Liver (tissue), 9 donors: ENCODE results near the gene TEX51. TPM values are rescaled to one million over a fixed set of nuclear protein-coding genes. Genes with fewer than 3 reads are reported as not detected.

Experiments
- DNase-seq: peaks from one replicate; pipeline ENCODE4 v3.0.0-alpha.2; 2017; ENCODE audit warnings: low spot score
- H3K27ac ChIP-seq, 2 donors: one replicate each; pipeline ENCODE4 v1.7.0; 2013; ENCODE audit warnings: inconsistent platforms in 2 of 2, low read length in 2 of 2, control low read depth in 1 of 2, low read depth in 1 of 2, mild to moderate bottlenecking in 1 of 2
- H3K27me3 ChIP-seq, 4 donors: one replicate each; pipeline versions ENCODE4 v1.6.1 to v1.7.0; 2013; ENCODE audit warnings: low read length in 3 of 4, inconsistent platforms in 1 of 4, mild to moderate bottlenecking in 1 of 4, moderate library complexity in 1 of 4; ENCODE audit not compliant: control insufficient read depth in 4 of 4, insufficient read depth in 4 of 4
- H3K36me3 ChIP-seq, 4 donors: one replicate each; pipeline versions ENCODE4 v1.6.1 to v1.7.0; 2013; ENCODE audit warnings: low read length in 3 of 4, mild to moderate bottlenecking in 3 of 4, low read depth in 1 of 4, moderate library complexity in 1 of 4; ENCODE audit not compliant: control insufficient read depth in 4 of 4, insufficient read depth in 3 of 4
- H3K4me1 ChIP-seq, 4 donors: one replicate each; pipeline versions ENCODE4 v1.6.1 to v1.7.0; 2013; ENCODE audit warnings: low read length in 3 of 4, mild to moderate bottlenecking in 3 of 4, moderate library complexity in 1 of 4; ENCODE audit not compliant: control insufficient read depth in 4 of 4, insufficient read depth in 4 of 4
- H3K4me3 ChIP-seq, 3 donors: one replicate each; pipeline versions ENCODE4 v1.6.1 to v1.7.0; 2013; ENCODE audit warnings: low read length in 3 of 3, control low read depth in 1 of 3, low read depth in 1 of 3, mild to moderate bottlenecking in 1 of 3
- H3K9ac ChIP-seq, 2 donors: one replicate each; pipeline ENCODE4 v1.7.0; 2013; ENCODE audit warnings: low read length in 2 of 2, mild to moderate bottlenecking in 2 of 2, moderate library complexity in 2 of 2, control low read depth in 1 of 2, low read depth in 1 of 2
- H3K9me3 ChIP-seq, 4 donors: one replicate each; pipeline versions ENCODE4 v1.6.1 to v1.7.0; 2013; ENCODE audit warnings: low read length in 3 of 4; ENCODE audit not compliant: control insufficient read depth in 4 of 4
- EGR1 ChIP-seq, 2 donors: IDR thresholded peaks; 2 replicates each; pipeline ENCODE4 v1.6.1; 2016 to 2018; ENCODE audit warnings: antibody characterized with exemption in 2 of 2, low read depth in 2 of 2
- FOXA1 ChIP-seq: IDR thresholded peaks from 2 replicates; pipeline ENCODE4 v1.6.1; 2016; ENCODE audit warnings: antibody characterized with exemption
- FOXA2 ChIP-seq: IDR thresholded peaks from 2 replicates; pipeline ENCODE4 v1.6.1; 2016; ENCODE audit warnings: antibody characterized with exemption
- GABPA ChIP-seq, 2 donors: IDR thresholded peaks in 1 of 2; conservative IDR thresholded peaks in 1 of 2; 2 replicates each; pipeline ENCODE4 v1.6.1; 2016; ENCODE audit warnings: antibody characterized with exemption in 2 of 2, mild to moderate bottlenecking in 1 of 2, moderate library complexity in 1 of 2
- JUND ChIP-seq, 2 donors: IDR thresholded peaks; 2 replicates each; pipeline ENCODE4 v1.6.1; 2016; ENCODE audit warnings: antibody characterized with exemption in 2 of 2
- MAX ChIP-seq: IDR thresholded peaks from 2 replicates; pipeline ENCODE4 v1.6.1; 2016; ENCODE audit warnings: antibody characterized with exemption
- NR2F2 ChIP-seq: IDR thresholded peaks from 2 replicates; pipeline ENCODE4 v1.6.1; 2016; ENCODE audit warnings: antibody characterized with exemption
- RAD21 ChIP-seq, 2 donors: IDR thresholded peaks; 2 replicates each; pipeline ENCODE4 v1.6.1; 2016; ENCODE audit warnings: antibody characterized with exemption in 2 of 2, mild to moderate bottlenecking in 2 of 2
- REST ChIP-seq: IDR thresholded peaks from 2 replicates; pipeline ENCODE4 v1.6.1; 2016; ENCODE audit warnings: antibody characterized with exemption, mild to moderate bottlenecking
- RXRA ChIP-seq, 2 donors: IDR thresholded peaks; 2 replicates each; pipeline ENCODE4 v1.6.1; 2017 to 2018; ENCODE audit warnings: antibody characterized with exemption in 2 of 2, mild to moderate bottlenecking in 1 of 2
- YY1 ChIP-seq: IDR thresholded peaks from 2 replicates; pipeline ENCODE4 v1.6.1; 2016; ENCODE audit warnings: antibody characterized with exemption, mild to moderate bottlenecking
- WGBS: extraction: QIAGEN DNeasy Blood & Tissue Kit; methylation state at CpG from one replicate; pipeline ENCODE4 v1.1.7; 2013; 5-methylcytosine and 5-hydroxymethylcytosine counted together
- polyA plus RNA-seq, 2 donors: library from polyadenylated mRNA; stranded (reverse) in 1 of 2; unstranded in 1 of 2; fragments of 200-250 nt in 1 of 2; fragments of >200 nt in 1 of 2; fragmentation: Nextera tagmentation in 1 of 2; extraction: Ambion mirVana in 1 of 2; gene quantifications; one replicate each; pipeline versions ENCODE4 v1.2.1 to v1.2.3, GENCODE V29; 2013 to 2015
- total RNA-seq, 2 donors: library from RNA; depleted of rRNA; stranded (reverse); fragments of >200 nt; gene quantifications; one replicate each; pipeline ENCODE4 v1.2.3, GENCODE V29; 2014
- TF ChIP-seq, protein P1 (sequence below): fragments of 150-350 bp; IDR thresholded peaks from 2 replicates; pipeline ENCODE4 v1.5.1; 2017; ENCODE audit warnings: improper control_type of control experiment, low read depth, low read length; ENCODE audit not compliant: missing input control
- TF ChIP-seq, protein P2 (sequence below): IDR thresholded peaks from 2 replicates; pipeline ENCODE4 v1.6.1; 2016; ENCODE audit warnings: antibody characterized with exemption
- TF ChIP-seq, protein P3 (sequence below): IDR thresholded peaks from 2 replicates; pipeline ENCODE4 v1.6.1; 2016; ENCODE audit warnings: antibody characterized with exemption
- donor health status: healthy.
- donor health status: healthy.
- donor health status: healthy.
- donor health status: healthy.
- donor health status: healthy.

The TEX51 gene
- total and polyA plus RNA-seq, 4 donors: not detected

DNA sequence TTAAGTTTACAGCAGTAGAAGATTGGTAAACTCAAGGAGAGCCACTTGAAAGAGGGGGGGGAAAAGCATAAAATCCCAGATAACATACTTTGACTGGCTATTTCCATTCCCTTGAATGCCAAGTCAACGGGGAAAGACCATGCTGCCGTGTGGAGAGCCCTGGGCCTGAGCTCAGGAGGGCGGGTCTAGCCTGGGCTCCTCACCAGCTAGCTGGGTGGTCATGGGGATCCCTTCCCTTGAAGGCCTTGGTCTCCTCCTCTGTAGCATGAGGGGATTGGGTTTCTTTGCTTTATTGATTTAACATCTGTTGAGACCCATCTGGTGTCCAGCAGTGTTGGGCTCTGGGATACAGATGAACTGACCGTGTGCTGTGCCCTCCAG, 35.0 kb downstream of the TEX51 start:
- 89% methylated on average over 4 of the region's 4 CpGs for WGBS
- DNase-seq: no peak
- Histone ChIP-seq H3K4me3 (no peak overlapping the region), H3K4me1 (no peaks in the 10 kb centered on the region), H3K36me3 (no peaks in the 10 kb centered on the region), H3K9me3 (no peaks in the 10 kb centered on the region), H3K27ac (no peak overlapping the region), H3K9ac (no peak overlapping the region), H3K27me3 (peaks cover 0 to 7% (median 0%) of the 10 kb centered on the region in 4 donors)
- TF ChIP-seq, protein P1, sequence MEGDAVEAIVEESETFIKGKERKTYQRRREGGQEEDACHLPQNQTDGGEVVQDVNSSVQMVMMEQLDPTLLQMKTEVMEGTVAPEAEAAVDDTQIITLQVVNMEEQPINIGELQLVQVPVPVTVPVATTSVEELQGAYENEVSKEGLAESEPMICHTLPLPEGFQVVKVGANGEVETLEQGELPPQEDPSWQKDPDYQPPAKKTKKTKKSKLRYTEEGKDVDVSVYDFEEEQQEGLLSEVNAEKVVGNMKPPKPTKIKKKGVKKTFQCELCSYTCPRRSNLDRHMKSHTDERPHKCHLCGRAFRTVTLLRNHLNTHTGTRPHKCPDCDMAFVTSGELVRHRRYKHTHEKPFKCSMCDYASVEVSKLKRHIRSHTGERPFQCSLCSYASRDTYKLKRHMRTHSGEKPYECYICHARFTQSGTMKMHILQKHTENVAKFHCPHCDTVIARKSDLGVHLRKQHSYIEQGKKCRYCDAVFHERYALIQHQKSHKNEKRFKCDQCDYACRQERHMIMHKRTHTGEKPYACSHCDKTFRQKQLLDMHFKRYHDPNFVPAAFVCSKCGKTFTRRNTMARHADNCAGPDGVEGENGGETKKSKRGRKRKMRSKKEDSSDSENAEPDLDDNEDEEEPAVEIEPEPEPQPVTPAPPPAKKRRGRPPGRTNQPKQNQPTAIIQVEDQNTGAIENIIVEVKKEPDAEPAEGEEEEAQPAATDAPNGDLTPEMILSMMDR: no peak
- TF ChIP-seq GABPA (IDR thresholded peaks at IDR 0.05 in 1 of 2, conservative IDR thresholded peaks at IDR 0.05 in 1 of 2) (no peak), MAX (no peak), REST (no peak), YY1 (no peak), RAD21 (IDR thresholded peaks at IDR 0.05) (no peak), FOXA1 (no peak)
- TF ChIP-seq, protein P2, sequence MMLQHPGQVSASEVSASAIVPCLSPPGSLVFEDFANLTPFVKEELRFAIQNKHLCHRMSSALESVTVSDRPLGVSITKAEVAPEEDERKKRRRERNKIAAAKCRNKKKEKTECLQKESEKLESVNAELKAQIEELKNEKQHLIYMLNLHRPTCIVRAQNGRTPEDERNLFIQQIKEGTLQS: no peak

GRCh38 chr2:126934809-126935208, 36.1 kb downstream of the TEX51 start:
- DNase-seq: no peak

More at GRCh38 chr2:126934809-126935208, 36.1 kb downstream of the TEX51 start:
- Histone ChIP-seq H3K4me3 (no peak overlapping the region), H3K36me3 (no peaks in the 10 kb centered on the region), H3K9ac (no peak overlapping the region), H3K4me1 (no peaks in the 10 kb centered on the region), H3K27ac (no peak overlapping the region), H3K9me3 (no peaks in the 10 kb centered on the region), H3K27me3 (peaks cover 0 to 7% (median 0%) of the 10 kb centered on the region in 4 donors)
- TF ChIP-seq EGR1 (IDR thresholded peaks at IDR 0.05; ENCODE audit: low read depth in 2 of 2) (no peak), REST (no peak), GABPA (IDR thresholded peaks at IDR 0.05 in 1 of 2, conservative IDR thresholded peaks at IDR 0.05 in 1 of 2) (no peak), MAX (no peak), JUND (IDR thresholded peaks at IDR 0.05) (no peak), NR2F2 (no peak), FOXA1 (no peak), RXRA (IDR thresholded peaks at IDR 0.05) (no peak), RAD21 (IDR thresholded peaks at IDR 0.05) (no peak), FOXA2 (no peak)
- TF ChIP-seq, protein P2: no peak
- TF ChIP-seq, protein P1: no peak
- TF ChIP-seq, protein P3, sequence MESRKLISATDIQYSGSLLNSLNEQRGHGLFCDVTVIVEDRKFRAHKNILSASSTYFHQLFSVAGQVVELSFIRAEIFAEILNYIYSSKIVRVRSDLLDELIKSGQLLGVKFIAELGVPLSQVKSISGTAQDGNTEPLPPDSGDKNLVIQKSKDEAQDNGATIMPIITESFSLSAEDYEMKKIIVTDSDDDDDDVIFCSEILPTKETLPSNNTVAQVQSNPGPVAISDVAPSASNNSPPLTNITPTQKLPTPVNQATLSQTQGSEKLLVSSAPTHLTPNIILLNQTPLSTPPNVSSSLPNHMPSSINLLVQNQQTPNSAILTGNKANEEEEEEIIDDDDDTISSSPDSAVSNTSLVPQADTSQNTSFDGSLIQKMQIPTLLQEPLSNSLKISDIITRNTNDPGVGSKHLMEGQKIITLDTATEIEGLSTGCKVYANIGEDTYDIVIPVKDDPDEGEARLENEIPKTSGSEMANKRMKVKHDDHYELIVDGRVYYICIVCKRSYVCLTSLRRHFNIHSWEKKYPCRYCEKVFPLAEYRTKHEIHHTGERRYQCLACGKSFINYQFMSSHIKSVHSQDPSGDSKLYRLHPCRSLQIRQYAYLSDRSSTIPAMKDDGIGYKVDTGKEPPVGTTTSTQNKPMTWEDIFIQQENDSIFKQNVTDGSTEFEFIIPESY: no peak
- WGBS: 60% methylated on average over 6 of the region's 6 CpGs
